ENCODE data around the gene RASA1.

DNA sequence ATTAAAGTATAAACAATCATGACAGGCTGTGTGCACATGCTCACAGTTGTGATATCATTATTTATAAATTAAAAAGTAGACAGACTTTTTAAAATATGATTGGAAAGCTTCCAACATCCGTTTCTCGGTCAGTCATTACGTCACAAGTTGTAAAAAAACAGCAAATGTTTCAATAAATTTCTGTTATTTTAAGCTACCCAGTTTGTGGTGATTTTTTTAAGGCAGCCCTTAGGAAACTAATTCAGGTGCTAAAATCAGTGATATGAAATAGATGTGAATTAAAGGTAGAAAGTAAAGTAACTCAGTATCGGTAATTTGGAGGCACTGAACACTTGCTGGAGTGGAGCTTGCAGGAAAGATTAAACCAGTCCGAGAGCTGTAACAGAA is 143.9 kb downstream of the RASA1 start:
- TF ChIP-seq, protein P1, sequence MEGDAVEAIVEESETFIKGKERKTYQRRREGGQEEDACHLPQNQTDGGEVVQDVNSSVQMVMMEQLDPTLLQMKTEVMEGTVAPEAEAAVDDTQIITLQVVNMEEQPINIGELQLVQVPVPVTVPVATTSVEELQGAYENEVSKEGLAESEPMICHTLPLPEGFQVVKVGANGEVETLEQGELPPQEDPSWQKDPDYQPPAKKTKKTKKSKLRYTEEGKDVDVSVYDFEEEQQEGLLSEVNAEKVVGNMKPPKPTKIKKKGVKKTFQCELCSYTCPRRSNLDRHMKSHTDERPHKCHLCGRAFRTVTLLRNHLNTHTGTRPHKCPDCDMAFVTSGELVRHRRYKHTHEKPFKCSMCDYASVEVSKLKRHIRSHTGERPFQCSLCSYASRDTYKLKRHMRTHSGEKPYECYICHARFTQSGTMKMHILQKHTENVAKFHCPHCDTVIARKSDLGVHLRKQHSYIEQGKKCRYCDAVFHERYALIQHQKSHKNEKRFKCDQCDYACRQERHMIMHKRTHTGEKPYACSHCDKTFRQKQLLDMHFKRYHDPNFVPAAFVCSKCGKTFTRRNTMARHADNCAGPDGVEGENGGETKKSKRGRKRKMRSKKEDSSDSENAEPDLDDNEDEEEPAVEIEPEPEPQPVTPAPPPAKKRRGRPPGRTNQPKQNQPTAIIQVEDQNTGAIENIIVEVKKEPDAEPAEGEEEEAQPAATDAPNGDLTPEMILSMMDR (IDR thresholded peaks at IDR 0.05): no peak
- no peak for TF ChIP-seq POLR2A (IDR thresholded peaks at IDR 0.05)
